ENCODE measurements around the gene REST. TPM values are rescaled to one million over a fixed set of nuclear protein-coding genes. Genes with fewer than 3 reads are reported as not detected.

REST gene
- total and polyA plus RNA-seq, 9 of the 15 experiments (the other 6 are each of a cell fraction or from before 2014, with no cell fraction given) = 2.9 to 24.0 (median 19.2) TPM

GRCh38 chr4:56907489-56908205 is at the start of gene REST (continued):
- TF ChIP-seq PHF8 (IDR thresholded peaks at IDR 0.05; ENCODE audit: borderline replicate concordance, low read length) = peak; percentile 53; the same call in 1 of the 2 replicates
- TF ChIP-seq RCOR1 (IDR thresholded peaks at IDR 0.05; ENCODE audit: borderline replicate concordance in 1 of 2, low read depth in 2 of 2, low read length in 2 of 2) = no peak
- TF ChIP-seq MNT (conservative IDR thresholded peaks at IDR 0.05) = peak in 1 of 2 experiments; percentile 11; a peak in 1 of 4 replicates
- TF ChIP-seq EP400 (IDR thresholded peaks at IDR 0.05) = no peak
- TF ChIP-seq ZNF766 (CRISPR knock-in tag; conservative IDR thresholded peaks at IDR 0.05) = peak; percentile 74
- TF ChIP-seq UBTF (IDR thresholded peaks at IDR 0.05; ENCODE audit: borderline replicate concordance in 1 of 2, low read depth in 2 of 2, low read length in 2 of 2) = no peak; a peak in 1 of 4 replicates
- TF ChIP-seq ZNF175 (CRISPR knock-in tag; IDR thresholded peaks at IDR 0.05; ENCODE audit: low read depth) = 0 out of 2 replicates have a peak, but pooled peaks have one; percentile 11
- 0 out of 2 replicates have a peak, but pooled peaks have one; percentile 46 for TF ChIP-seq ETS1 (conservative IDR thresholded peaks at IDR 0.05; ENCODE audit: control insufficient read depth, low read depth, low read length)
- TF ChIP-seq NR2F6 (CRISPR knock-in tag; IDR thresholded peaks at IDR 0.05) = no peak
- peak; percentile 30 for TF ChIP-seq CCNT2 (IDR thresholded peaks at IDR 0.05; ENCODE audit: borderline replicate concordance, extremely low read depth, insufficient read length, low read depth, low read length)
- no peak for TF ChIP-seq ESRRA (IDR thresholded peaks at IDR 0.05; ENCODE audit: borderline replicate concordance, low read depth)
- peak; percentile 30; the same call in 1 of the 2 replicates for TF ChIP-seq POLR2AphosphoS5 (IDR thresholded peaks at IDR 0.05; ENCODE audit: control insufficient read depth, insufficient read depth, low read depth, low read length)
- no peak for TF ChIP-seq ZNF668 (CRISPR knock-in tag; IDR thresholded peaks at IDR 0.05)
- peak; percentile 51; the same call in 1 of the 2 replicates for TF ChIP-seq CREM (IDR thresholded peaks at IDR 0.05; ENCODE audit: low read depth)
- peak; percentile 34 for TF ChIP-seq KDM5B (IDR thresholded peaks at IDR 0.05; ENCODE audit: insufficient replicate concordance, low read depth, low read length)
- TF ChIP-seq NRF1 (conservative IDR thresholded peaks at IDR 0.05 in 1 of 2, IDR thresholded peaks at IDR 0.05 in 1 of 2) = peak; percentile 30 to 60; a peak in 2 of 4 replicates
- peak; percentile 80; the same call in 1 of the 2 replicates for TF ChIP-seq ZBTB7A (IDR thresholded peaks at IDR 0.05; ENCODE audit: borderline replicate concordance, control insufficient read depth, low read depth, low read length)
- TF ChIP-seq RBBP5 (IDR thresholded peaks at IDR 0.05; ENCODE audit: borderline replicate concordance, insufficient read depth, low read length, poor library complexity, severe bottlenecking) = peak; percentile 19

Data from K562 (cell line).